ENCODE results near the gene ZMAT3.

The ZMAT3 gene

GRCh38 chr3:179005213-179005612 lies 66.4 kb downstream of the ZMAT3 start:
- DNase-seq, result no peak
- no peak overlapping the region for H3K23ac ChIP-seq (ENCODE audit: low read length in 2 of 2)
- no peak overlapping the region for H3K4me3 ChIP-seq (ENCODE audit: insufficient read depth in 1 of 2, low read depth in 1 of 2, low read length in 2 of 2)
- no peak overlapping the region for H2BK15ac ChIP-seq (ENCODE audit: low read depth, poor library complexity, severe bottlenecking)
- H3K18ac ChIP-seq (ENCODE audit: low read depth in 1 of 2, low read length in 2 of 2), result no peak overlapping the region
- no peak overlapping the region for H3K4ac ChIP-seq (ENCODE audit: low read depth in 1 of 2, low read length in 2 of 2)
- no peaks in the 10 kb centered on the region for H3K27me3 ChIP-seq (ENCODE audit: control insufficient read depth in 1 of 2, insufficient read depth in 1 of 2, low read length in 2 of 2)
- H2BK12ac ChIP-seq (ENCODE audit: low read length in 2 of 2), result no peak overlapping the region
- H3K4me1 ChIP-seq (ENCODE audit: control insufficient read depth, insufficient read depth, low read depth, low read length), result peaks cover 3% of the 10 kb centered on the region
- no peak overlapping the region for H3K9ac ChIP-seq (ENCODE audit: low read length)
- 95% methylated on average over 3 of the region's 4 CpGs for WGBS
- H3K79me1 ChIP-seq (replicated peaks; ENCODE audit: low read length, poor library complexity, severe bottlenecking), result peaks cover 16% of the 10 kb centered on the region
- H3K4me2 ChIP-seq (ENCODE audit: low read length, poor library complexity, severe bottlenecking), result no peak overlapping the region
- no peaks in the 10 kb centered on the region for H3K9me3 ChIP-seq (ENCODE audit: control insufficient read depth, low read length)
- H2BK120ac ChIP-seq (ENCODE audit: low read depth, low read length), result no peak overlapping the region
- H2BK5ac ChIP-seq (ENCODE audit: low read depth, low read length, poor library complexity, severe bottlenecking), result no peak overlapping the region
- no peak overlapping the region for H3K27ac ChIP-seq (ENCODE audit: low read length, poor library complexity, severe bottlenecking)
- no peak overlapping the region for H2AFZ ChIP-seq (ENCODE audit: low read depth, low read length)
- no peak overlapping the region for H4K91ac ChIP-seq (ENCODE audit: low read length)
- H2AK5ac ChIP-seq (ENCODE audit: low read length, severe bottlenecking), result no peak overlapping the region
- peaks cover 24 to 35% of the 10 kb centered on the region in 2 experiments for H3K36me3 ChIP-seq (ENCODE audit: control insufficient read depth in 1 of 2, insufficient read depth in 2 of 2, low read depth in 1 of 2, low read length in 2 of 2)
- no peak overlapping the region for H4K8ac ChIP-seq (ENCODE audit: low read length)
- no peak overlapping the region for H3K14ac ChIP-seq (ENCODE audit: low read length in 2 of 2)

- peak overlapping the region; percentile 52 for H2AK5ac ChIP-seq (ENCODE audit: low read length, severe bottlenecking)
- no peak overlapping the region for H3K14ac ChIP-seq (ENCODE audit: low read length in 2 of 2)
- no peak overlapping the region for H2BK15ac ChIP-seq (ENCODE audit: low read depth, poor library complexity, severe bottlenecking)
- H3K23ac ChIP-seq (ENCODE audit: low read length in 2 of 2), result no peak overlapping the region
- H3K79me1 ChIP-seq (replicated peaks; ENCODE audit: low read length, poor library complexity, severe bottlenecking), result peaks cover 16% of the 10 kb centered on the region
- no peak overlapping the region for H2BK120ac ChIP-seq (ENCODE audit: low read depth, low read length)
- H3K9ac ChIP-seq (ENCODE audit: low read length), result no peak overlapping the region
- no peaks in the 10 kb centered on the region for H3K27me3 ChIP-seq (ENCODE audit: control insufficient read depth in 1 of 2, insufficient read depth in 1 of 2, low read length in 2 of 2)
- H3K27ac ChIP-seq (ENCODE audit: low read length, poor library complexity, severe bottlenecking), result no peak overlapping the region
- no peak overlapping the region for H2BK5ac ChIP-seq (ENCODE audit: low read depth, low read length, poor library complexity, severe bottlenecking)
- no peak for DNase-seq
- no peak overlapping the region for H3K4me2 ChIP-seq (ENCODE audit: low read length, poor library complexity, severe bottlenecking)
- H4K8ac ChIP-seq (ENCODE audit: low read length), result no peak overlapping the region
- H3K36me3 ChIP-seq (ENCODE audit: control insufficient read depth in 1 of 2, insufficient read depth in 2 of 2, low read depth in 1 of 2, low read length in 2 of 2), result peaks cover 29 to 43% of the 10 kb centered on the region in 2 experiments
- no peaks in the 10 kb centered on the region for H3K9me3 ChIP-seq (ENCODE audit: control insufficient read depth, low read length)
- H2BK12ac ChIP-seq (ENCODE audit: low read length in 2 of 2), result no peak overlapping the region
- H3K4me1 ChIP-seq (ENCODE audit: control insufficient read depth, insufficient read depth, low read depth, low read length), result peaks cover 3% of the 10 kb centered on the region
- H3K4me3 ChIP-seq (ENCODE audit: insufficient read depth in 1 of 2, low read depth in 1 of 2, low read length in 2 of 2), result no peak overlapping the region
- no peak overlapping the region for H4K91ac ChIP-seq (ENCODE audit: low read length)
- WGBS, result 64% methylated on average over 3 of the region's 3 CpGs
- H3K4ac ChIP-seq (ENCODE audit: low read depth in 1 of 2, low read length in 2 of 2), result no peak overlapping the region
- H2AFZ ChIP-seq (ENCODE audit: low read depth, low read length), result no peak overlapping the region
- H3K18ac ChIP-seq (ENCODE audit: low read depth in 1 of 2, low read length in 2 of 2), result no peak overlapping the region
Measured at GRCh38 chr3:179000659-179001058, 71.0 kb downstream of the ZMAT3 start.

GRCh38 chr3:179000144-179000543 lies 71.5 kb downstream of the ZMAT3 start:
- H3K18ac ChIP-seq (ENCODE audit: low read depth in 1 of 2, low read length in 2 of 2), result no peak overlapping the region
- no peak overlapping the region for H2BK15ac ChIP-seq (ENCODE audit: low read depth, poor library complexity, severe bottlenecking)
- no peaks in the 10 kb centered on the region for H3K27me3 ChIP-seq (ENCODE audit: control insufficient read depth in 1 of 2, insufficient read depth in 1 of 2, low read length in 2 of 2)
- no peak overlapping the region for H3K4me2 ChIP-seq (ENCODE audit: low read length, poor library complexity, severe bottlenecking)
- no peak overlapping the region for H3K9ac ChIP-seq (ENCODE audit: low read length)
- no peak overlapping the region for H2BK12ac ChIP-seq (ENCODE audit: low read length in 2 of 2)
- H3K4me3 ChIP-seq (ENCODE audit: insufficient read depth in 1 of 2, low read depth in 1 of 2, low read length in 2 of 2), result no peak overlapping the region
- DNase-seq, result no peak
- no peak overlapping the region for H3K4ac ChIP-seq (ENCODE audit: low read depth in 1 of 2, low read length in 2 of 2)
- H2BK120ac ChIP-seq (ENCODE audit: low read depth, low read length), result no peak overlapping the region
- H4K91ac ChIP-seq (ENCODE audit: low read length), result no peak overlapping the region
- peaks cover 27 to 45% of the 10 kb centered on the region in 2 experiments for H3K36me3 ChIP-seq (ENCODE audit: control insufficient read depth in 1 of 2, insufficient read depth in 2 of 2, low read depth in 1 of 2, low read length in 2 of 2)
- no peak overlapping the region for H3K27ac ChIP-seq (ENCODE audit: low read length, poor library complexity, severe bottlenecking)
- H2AFZ ChIP-seq (ENCODE audit: low read depth, low read length), result no peak overlapping the region
- H3K14ac ChIP-seq (ENCODE audit: low read length in 2 of 2), result no peak overlapping the region
- no peak overlapping the region for H2BK5ac ChIP-seq (ENCODE audit: low read depth, low read length, poor library complexity, severe bottlenecking)
- no peak overlapping the region for H4K8ac ChIP-seq (ENCODE audit: low read length)
- peaks cover 13% of the 10 kb centered on the region for H3K79me1 ChIP-seq (replicated peaks; ENCODE audit: low read length, poor library complexity, severe bottlenecking)
- H3K4me1 ChIP-seq (ENCODE audit: control insufficient read depth, insufficient read depth, low read depth, low read length), result peaks cover 3% of the 10 kb centered on the region
- H2AK5ac ChIP-seq (ENCODE audit: low read length, severe bottlenecking), result no peak overlapping the region
- no peak overlapping the region for H3K23ac ChIP-seq (ENCODE audit: low read length in 2 of 2)
- no peaks in the 10 kb centered on the region for H3K9me3 ChIP-seq (ENCODE audit: control insufficient read depth, low read length)

GRCh38 chr3:178996399-178996798 lies 75.2 kb downstream of the ZMAT3 start:
- no peak overlapping the region for H4K91ac ChIP-seq (ENCODE audit: low read length)
- WGBS, result 97% methylated on average over 2 of the region's 2 CpGs
- H2BK5ac ChIP-seq (ENCODE audit: low read depth, low read length, poor library complexity, severe bottlenecking), result no peak overlapping the region

More at GRCh38 chr3:178996399-178996798, 75.2 kb downstream of the ZMAT3 start:
- no peak overlapping the region for H4K8ac ChIP-seq (ENCODE audit: low read length)
- H2AFZ ChIP-seq (ENCODE audit: low read depth, low read length), result no peak overlapping the region
- no peak overlapping the region for H2AK5ac ChIP-seq (ENCODE audit: low read length, severe bottlenecking)
- no peaks in the 10 kb centered on the region for H3K27me3 ChIP-seq (ENCODE audit: control insufficient read depth in 1 of 2, insufficient read depth in 1 of 2, low read length in 2 of 2)
- H3K18ac ChIP-seq (ENCODE audit: low read depth in 1 of 2, low read length in 2 of 2), result no peak overlapping the region
- H3K27ac ChIP-seq (ENCODE audit: low read length, poor library complexity, severe bottlenecking), result no peak overlapping the region
- no peak overlapping the region for H3K4me3 ChIP-seq (ENCODE audit: insufficient read depth in 1 of 2, low read depth in 1 of 2, low read length in 2 of 2)
- H3K36me3 ChIP-seq (ENCODE audit: control insufficient read depth in 1 of 2, insufficient read depth in 2 of 2, low read depth in 1 of 2, low read length in 2 of 2), result peaks cover 16 to 38% of the 10 kb centered on the region in 2 experiments
- peaks cover 2% of the 10 kb centered on the region for H3K79me1 ChIP-seq (replicated peaks; ENCODE audit: low read length, poor library complexity, severe bottlenecking)
- H3K4ac ChIP-seq (ENCODE audit: low read depth in 1 of 2, low read length in 2 of 2), result no peak overlapping the region
- peaks cover 3% of the 10 kb centered on the region for H3K4me1 ChIP-seq (ENCODE audit: control insufficient read depth, insufficient read depth, low read depth, low read length)
- H2BK15ac ChIP-seq (ENCODE audit: low read depth, poor library complexity, severe bottlenecking), result no peak overlapping the region
- H2BK120ac ChIP-seq (ENCODE audit: low read depth, low read length), result no peak overlapping the region
- no peak for DNase-seq
- H3K14ac ChIP-seq (ENCODE audit: low read length in 2 of 2), result no peak overlapping the region
- no peak overlapping the region for H2BK12ac ChIP-seq (ENCODE audit: low read length in 2 of 2)
- H3K9me3 ChIP-seq (ENCODE audit: control insufficient read depth, low read length), result peaks cover 3% of the 10 kb centered on the region
- H3K23ac ChIP-seq (ENCODE audit: low read length in 2 of 2), result no peak overlapping the region
- H3K4me2 ChIP-seq (ENCODE audit: low read length, poor library complexity, severe bottlenecking), result no peak overlapping the region
- no peak overlapping the region for H3K9ac ChIP-seq (ENCODE audit: low read length)

All from mesenchymal stem cell (in vitro differentiated cells and primary cell).